HepG2 (cell line): ENCODE data around the gene TUBB4B. TPM values are rescaled to one million over a fixed set of nuclear protein-coding genes. Genes with fewer than 3 reads are reported as not detected.

ENCODE experiments used
- ATF7-NPFF ChIP-seq: sonication (generic); formaldehyde crosslinking; IDR thresholded peaks from 2 replicates; pipeline ENCODE4 v1.8.1; 2023; ENCODE audit warnings: mild to moderate bottlenecking, low read depth, missing genetic modification reagents, moderate library complexity
- BATF2 ChIP-seq: sonication (generic); formaldehyde crosslinking; IDR thresholded peaks from 2 replicates; pipeline ENCODE4 v1.8.0; 2022; ENCODE audit warnings: mild to moderate bottlenecking, missing genetic modification reagents, moderate library complexity
- DZIP1 ChIP-seq: sonication (generic); formaldehyde crosslinking; IDR thresholded peaks from 2 replicates; pipeline ENCODE4 v1.5.0; 2020; ENCODE audit warnings: mild to moderate bottlenecking, missing genetic modification reagents
- FOXJ3 ChIP-seq: sonication (generic); formaldehyde crosslinking; IDR thresholded peaks from 2 replicates; pipeline ENCODE4 v1.4.0; 2020; ENCODE audit warnings: missing genetic modification reagents, mild to moderate bottlenecking, borderline replicate concordance
- FOXP1 ChIP-seq, 2 experiments: fragments of 450-650 bp in 1 of 2; IDR thresholded peaks; 2 replicates each; pipeline ENCODE4 v1.6.1; 2017 to 2018; ENCODE audit warnings: antibody characterized with exemption in 1 of 2
- GFI1 ChIP-seq: sonication (generic); formaldehyde crosslinking; IDR thresholded peaks from 2 replicates; pipeline ENCODE4 v1.5.0; 2020; ENCODE audit warnings: missing genetic modification reagents, mild to moderate bottlenecking, borderline replicate concordance
- IRF2 ChIP-seq: IDR thresholded peaks from 2 replicates; pipeline ENCODE4 v1.6.1; 2018; ENCODE audit warnings: missing genetic modification reagents, missing compliant biosample characterization
- JARID2 ChIP-seq: sonication (generic); formaldehyde crosslinking; IDR thresholded peaks from 2 replicates; pipeline ENCODE4 v1.8.1; 2023; ENCODE audit warnings: missing genetic modification reagents, inconsistent platforms; ENCODE audit not compliant: insufficient replicate concordance
- KDM4B ChIP-seq: sonication (generic); formaldehyde crosslinking; IDR thresholded peaks from 2 replicates; pipeline ENCODE4 v1.4.0; 2020; ENCODE audit warnings: missing genetic modification reagents
- PPARG ChIP-seq: conservative IDR thresholded peaks from 2 replicates; pipeline ENCODE4 v1.6.1; 2016; ENCODE audit warnings: missing biosample characterization, missing genetic modification reagents
- RBAK ChIP-seq: sonication (generic); formaldehyde crosslinking; IDR thresholded peaks from 2 replicates; pipeline ENCODE4 v1.5.1; 2020; ENCODE audit warnings: mild to moderate bottlenecking, missing genetic modification reagents
- RFXAP ChIP-seq: sonication (generic); formaldehyde crosslinking; IDR thresholded peaks from 2 replicates; pipeline ENCODE4 v1.4.0; 2020; ENCODE audit warnings: missing genetic modification reagents, borderline replicate concordance
- RXRA ChIP-seq: sonication (generic); formaldehyde crosslinking; IDR thresholded peaks from 2 replicates; pipeline ENCODE4 v1.5.1; 2020; ENCODE audit warnings: missing genetic modification reagents
- ZNF337 ChIP-seq: sonication (generic); formaldehyde crosslinking; IDR thresholded peaks from 2 replicates; pipeline ENCODE4 v1.5.1; 2020; ENCODE audit warnings: missing genetic modification reagents, low read depth, mild to moderate bottlenecking, borderline replicate concordance
- ZNF407 ChIP-seq: sonication (generic); formaldehyde crosslinking; IDR thresholded peaks from one replicate; pipeline ENCODE4 v1.5.1; 2020; ENCODE audit warnings: mild to moderate bottlenecking, missing genetic modification reagents; ENCODE audit errors: not compliant biosample characterization
- ZNF607 ChIP-seq: sonication (generic); formaldehyde crosslinking; IDR thresholded peaks from 2 replicates; pipeline ENCODE4 v1.5.1; 2020; ENCODE audit warnings: missing genetic modification reagents, mild to moderate bottlenecking, borderline replicate concordance
- ZNF652 ChIP-seq: IDR thresholded peaks from 2 replicates; pipeline ENCODE4 v1.6.1; 2016; ENCODE audit warnings: low read depth, borderline replicate concordance
- ZNF773 ChIP-seq: sonication (generic); formaldehyde crosslinking; IDR thresholded peaks from 2 replicates; pipeline ENCODE4 v1.4.0; 2020; ENCODE audit warnings: missing genetic modification reagents, borderline replicate concordance
- polyA plus RNA-seq, 8 experiments: library from polyadenylated mRNA; depleted of rRNA in 3 of 8; stranded (reverse) in 7 of 8; unstranded in 1 of 8; fragments of >200 nt; fragmentation: Illumina TruSeq in 4 of 8; extraction: Trizol in 4 of 8; gene quantifications; 2 replicates each; pipeline versions ENCODE4 v1.2.1 to v1.2.3, GENCODE V29; 2011 to 2016; ENCODE audit warnings: low read depth in 4 of 8, missing spikeins in 1 of 8, mixed read lengths in 1 of 8; ENCODE audit not compliant: insufficient read depth in 1 of 8
- total RNA-seq, 5 experiments: library from RNA; depleted of rRNA; stranded (reverse); fragments of >200 nt; fragmentation: Illumina TruSeq; extraction: Trizol; gene quantifications; 2 replicates each; pipeline ENCODE4 v1.2.3, GENCODE V29; 2016; ENCODE audit warnings: low read depth in 1 of 5

TUBB4B gene
- total and polyA plus RNA-seq, 2 of the 13 experiments (the other 11 are each of a cell fraction or from before 2014, with no cell fraction given): 182 to 412 TPM

GRCh38 chr9:137241490-137242268 lies 592 bp downstream of the TUBB4B start (continued):
- no peak for TF ChIP-seq ZNF407 (CRISPR knock-in tag)
- TF ChIP-seq ATF7-NPFF (CRISPR knock-in tag): peak; percentile 72
- TF ChIP-seq ZNF337 (CRISPR knock-in tag): no peak
- TF ChIP-seq PPARG (CRISPR knock-in tag): no peak
- TF ChIP-seq RFXAP: no peak
- TF ChIP-seq ZNF607 (CRISPR knock-in tag): peak; percentile 47; the same call in 1 of the 2 replicates
- TF ChIP-seq KDM4B (CRISPR knock-in tag): no peak
- TF ChIP-seq ZNF773 (CRISPR knock-in tag): no peak
- TF ChIP-seq IRF2 (CRISPR knock-in tag): peak; percentile 12; the same call in 1 of the 2 replicates
- TF ChIP-seq BATF2 (CRISPR knock-in tag): no peak
- no peak for TF ChIP-seq ZNF652 (CRISPR knock-in tag)
- no peak; the same call in 1 of the 2 replicates for TF ChIP-seq DZIP1 (CRISPR knock-in tag)
- TF ChIP-seq GFI1 (CRISPR knock-in tag): no peak
- TF ChIP-seq RBAK: no peak
- no peak for TF ChIP-seq JARID2 (CRISPR knock-in tag)
- TF ChIP-seq FOXP1 (IDR thresholded peaks at IDR 0.05): no peak
- TF ChIP-seq FOXP1 (CRISPR knock-in tag; IDR thresholded peaks at IDR 0.05): no peak
- 0 out of 2 replicates have a peak, but pooled peaks have one; percentile 22 for TF ChIP-seq FOXJ3
- peak; percentile 56 for TF ChIP-seq RXRA (CRISPR knock-in tag)
